ENCODE data around the gene ATP10A.

ATP10A gene

GRCh38 chr15:25715536-25716413 lies 147.4 kb downstream of the ATP10A start:
- no peak overlapping the region for H3K27ac Mint-ChIP-seq
- H3K4me3 Mint-ChIP-seq = no peak overlapping the region
- H3K27me3 Mint-ChIP-seq = peaks cover 2% of the 10 kb centered on the region
- no peaks in the 10 kb centered on the region for H3K9me3 Mint-ChIP-seq
- intact Hi-C loops (cut with micrococcal nuclease) = no loop called here
- peaks cover 9% of the 10 kb centered on the region for H3K4me1 Mint-ChIP-seq (ENCODE audit: low read depth)
- H3K36me3 Mint-ChIP-seq (ENCODE audit: low read depth) = peaks cover 22% of the 10 kb centered on the region

DNA sequence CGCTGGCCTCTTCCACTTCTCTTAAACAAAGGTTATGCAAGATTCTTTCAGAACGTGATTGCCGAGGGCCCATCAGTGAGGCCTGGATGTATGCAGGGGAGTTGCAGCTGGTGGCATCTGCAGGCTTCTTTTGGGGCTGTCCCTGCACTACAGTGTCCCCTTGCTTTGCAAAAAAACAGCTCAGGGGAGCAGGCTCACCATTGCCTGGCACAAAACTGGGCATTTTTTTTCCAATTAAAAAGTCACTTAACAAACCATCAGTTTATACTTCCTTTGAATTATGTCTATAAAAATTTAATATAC lies 148.6 kb downstream of the ATP10A start:
- Mint-ChIP-seq H3K4me1 (ENCODE audit: low read depth) (peaks cover 9% of the 10 kb centered on the region), H3K27me3 (peaks cover 2% of the 10 kb centered on the region), H3K27ac (no peak overlapping the region), H3K4me3 (no peak overlapping the region), H3K36me3 (ENCODE audit: low read depth) (peaks cover 19% of the 10 kb centered on the region), H3K9me3 (no peaks in the 10 kb centered on the region)
- intact Hi-C loops (cut with micrococcal nuclease) = no loop called here

DNA sequence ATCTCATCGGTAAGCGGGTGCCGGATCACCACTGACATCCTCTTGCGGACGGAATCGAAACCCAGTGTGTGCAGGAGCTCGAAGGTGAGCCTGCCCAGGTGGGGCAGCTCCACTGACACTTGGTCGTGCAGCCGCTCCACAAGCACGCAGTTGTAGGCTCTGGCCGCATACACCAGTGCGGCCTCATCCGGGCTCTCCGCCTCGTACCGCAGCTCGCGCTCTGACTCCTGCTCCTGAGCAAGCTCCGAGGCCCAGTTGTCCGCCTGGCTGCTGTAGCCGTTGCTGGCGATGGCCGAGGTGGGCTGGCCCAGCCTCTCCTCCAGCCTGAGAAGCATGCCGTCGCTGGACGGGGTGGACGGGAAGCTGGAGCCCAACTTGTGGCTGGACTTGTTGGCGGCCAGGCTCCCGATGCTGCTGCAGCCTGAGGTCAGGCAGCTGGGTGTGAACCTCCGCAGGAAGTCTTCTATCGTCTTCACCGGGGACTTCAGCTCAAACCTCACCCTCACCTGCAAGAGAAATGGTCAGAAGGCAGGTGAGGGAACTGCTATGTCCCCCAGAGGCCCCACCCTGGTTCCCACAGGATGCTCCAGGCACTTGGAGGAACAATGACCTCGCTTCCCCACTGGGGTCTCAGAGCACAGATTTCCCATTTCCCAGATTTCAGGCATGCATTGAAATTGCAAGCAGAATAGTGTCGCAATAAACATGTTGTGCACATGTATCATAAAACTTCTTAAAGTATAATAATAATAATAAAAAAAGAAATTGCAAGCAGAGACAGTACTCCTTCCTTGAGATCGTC lies 149.2 kb downstream of the ATP10A start:
- Mint-ChIP-seq H3K9me3 (no peaks in the 10 kb centered on the region), H3K36me3 (ENCODE audit: low read depth) (peaks cover 19% of the 10 kb centered on the region), H3K4me3 (no peak overlapping the region), H3K27ac (no peak overlapping the region), H3K27me3 (peaks cover 2% of the 10 kb centered on the region), H3K4me1 (ENCODE audit: low read depth) (peaks cover 9% of the 10 kb centered on the region)
- intact Hi-C loops (cut with micrococcal nuclease) = no loop called here

DNA sequence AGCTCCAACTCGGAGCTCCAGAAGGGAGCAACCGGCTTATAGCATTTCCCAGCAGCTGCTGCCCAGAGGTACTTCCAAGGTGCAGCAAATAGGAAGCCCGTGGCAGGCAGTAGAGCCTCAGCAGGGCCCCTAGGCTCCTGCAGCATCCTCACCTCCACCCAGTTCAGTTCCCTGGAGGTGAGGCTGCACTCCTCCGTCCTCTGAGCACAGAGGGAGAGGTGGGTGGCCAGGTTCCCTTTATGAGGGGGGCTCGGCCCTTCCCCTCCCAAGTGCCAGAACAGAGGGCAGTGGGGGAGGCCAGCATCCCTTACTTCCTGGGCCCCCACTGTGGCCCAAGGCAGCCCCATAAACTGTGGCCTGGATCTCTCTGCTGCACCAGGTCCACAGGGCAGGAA lies 150.2 kb downstream of the ATP10A start:
- H3K4me1 Mint-ChIP-seq (ENCODE audit: low read depth) = peaks cover 4% of the 10 kb centered on the region
- no peak overlapping the region for H3K4me3 Mint-ChIP-seq
- H3K36me3 Mint-ChIP-seq (ENCODE audit: low read depth) = peaks cover 19% of the 10 kb centered on the region
- intact Hi-C loops (cut with micrococcal nuclease) = no loop called here
- no peak overlapping the region for H3K27ac Mint-ChIP-seq
- no peaks in the 10 kb centered on the region for H3K27me3 Mint-ChIP-seq
- no peaks in the 10 kb centered on the region for H3K9me3 Mint-ChIP-seq

- Mint-ChIP-seq H3K27me3 (no peaks in the 10 kb centered on the region), H3K4me1 (ENCODE audit: low read depth) (no peaks in the 10 kb centered on the region), H3K9me3 (no peaks in the 10 kb centered on the region), H3K27ac (no peak overlapping the region), H3K4me3 (no peak overlapping the region), H3K36me3 (ENCODE audit: low read depth) (peaks cover 19% of the 10 kb centered on the region)
- intact Hi-C loops (cut with micrococcal nuclease) = no loop called here
Observed at GRCh38 chr15:25712192-25712960, 150.8 kb downstream of the ATP10A start.

DNA sequence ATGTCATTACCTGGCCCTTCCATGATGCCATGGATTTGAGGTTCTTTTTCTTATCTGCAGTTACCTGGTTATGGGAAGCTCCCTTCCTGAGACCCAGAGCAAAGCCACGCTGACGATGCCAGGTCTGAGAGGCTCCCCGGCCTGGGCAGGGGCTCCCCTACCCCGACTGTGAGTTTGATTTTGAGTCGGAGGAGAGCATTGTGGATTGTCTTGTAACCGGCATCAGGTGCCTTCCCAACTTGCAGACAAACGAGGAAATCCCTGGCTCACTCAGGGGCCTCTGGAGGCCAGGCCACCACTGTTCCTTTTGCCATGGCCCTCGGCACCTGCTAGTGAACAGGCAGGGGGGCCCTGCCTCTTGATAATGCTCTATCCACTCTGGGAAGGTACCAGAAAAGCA lies 151.4 kb downstream of the ATP10A start:
- Mint-ChIP-seq H3K27ac (no peak overlapping the region), H3K9me3 (no peaks in the 10 kb centered on the region), H3K4me1 (ENCODE audit: low read depth) (no peaks in the 10 kb centered on the region), H3K4me3 (no peak overlapping the region), H3K27me3 (no peaks in the 10 kb centered on the region), H3K36me3 (ENCODE audit: low read depth) (peaks cover 19% of the 10 kb centered on the region)
- intact Hi-C loops (cut with micrococcal nuclease) = no loop called here

DNA sequence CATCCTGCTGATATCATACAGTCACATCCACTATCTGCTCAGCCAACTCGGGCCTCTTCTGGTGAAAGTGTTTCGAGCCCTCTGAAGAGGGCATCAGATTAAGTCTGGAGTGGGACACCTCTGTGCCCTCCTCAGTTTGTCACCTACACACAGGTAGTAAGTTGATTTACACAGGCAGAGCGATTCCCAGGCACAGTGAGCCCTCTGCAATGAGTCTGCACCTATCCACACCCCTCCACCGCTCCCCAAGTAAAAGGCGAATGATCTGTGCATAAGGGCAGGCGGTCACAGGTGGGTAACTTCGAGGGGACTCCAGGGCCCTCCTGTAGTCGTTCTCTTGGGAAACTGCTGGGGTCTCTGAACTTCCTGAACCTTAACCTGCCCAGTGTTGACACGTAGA lies 152.0 kb downstream of the ATP10A start:
- peaks cover 19% of the 10 kb centered on the region for H3K36me3 Mint-ChIP-seq (ENCODE audit: low read depth)
- H3K9me3 Mint-ChIP-seq = no peaks in the 10 kb centered on the region
- H3K4me3 Mint-ChIP-seq = no peak overlapping the region
- no peaks in the 10 kb centered on the region for H3K4me1 Mint-ChIP-seq (ENCODE audit: low read depth)
- H3K27me3 Mint-ChIP-seq = no peaks in the 10 kb centered on the region
- intact Hi-C loops (cut with micrococcal nuclease) = no loop called here
- H3K27ac Mint-ChIP-seq = no peak overlapping the region

DNA sequence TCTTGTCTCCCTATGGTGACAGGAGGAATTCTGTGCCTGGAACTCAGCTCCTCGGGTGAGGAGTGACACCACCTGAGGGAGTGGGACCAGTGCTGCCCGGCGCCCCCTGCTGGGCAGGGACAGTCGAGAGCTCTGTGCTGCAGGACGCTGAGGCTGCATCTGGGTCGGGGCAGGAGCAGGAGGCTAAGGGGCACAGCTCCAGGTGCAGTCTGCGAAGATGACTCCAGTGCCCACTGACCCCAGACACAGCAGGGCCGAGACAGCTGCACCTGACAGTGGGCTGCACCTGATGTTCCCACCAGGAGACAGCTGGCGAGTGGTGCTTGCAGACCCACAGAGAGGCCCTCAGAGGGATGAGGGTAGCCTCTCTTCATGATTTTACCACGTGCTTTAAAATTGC lies 152.9 kb downstream of the ATP10A start:
- no peak overlapping the region for H3K4me3 Mint-ChIP-seq
- no peak overlapping the region for H3K27ac Mint-ChIP-seq
- peaks cover 19% of the 10 kb centered on the region for H3K36me3 Mint-ChIP-seq (ENCODE audit: low read depth)
- no peaks in the 10 kb centered on the region for H3K4me1 Mint-ChIP-seq (ENCODE audit: low read depth)
- intact Hi-C loops (cut with micrococcal nuclease) = no loop called here
- H3K27me3 Mint-ChIP-seq = no peaks in the 10 kb centered on the region
- no peaks in the 10 kb centered on the region for H3K9me3 Mint-ChIP-seq

DNA sequence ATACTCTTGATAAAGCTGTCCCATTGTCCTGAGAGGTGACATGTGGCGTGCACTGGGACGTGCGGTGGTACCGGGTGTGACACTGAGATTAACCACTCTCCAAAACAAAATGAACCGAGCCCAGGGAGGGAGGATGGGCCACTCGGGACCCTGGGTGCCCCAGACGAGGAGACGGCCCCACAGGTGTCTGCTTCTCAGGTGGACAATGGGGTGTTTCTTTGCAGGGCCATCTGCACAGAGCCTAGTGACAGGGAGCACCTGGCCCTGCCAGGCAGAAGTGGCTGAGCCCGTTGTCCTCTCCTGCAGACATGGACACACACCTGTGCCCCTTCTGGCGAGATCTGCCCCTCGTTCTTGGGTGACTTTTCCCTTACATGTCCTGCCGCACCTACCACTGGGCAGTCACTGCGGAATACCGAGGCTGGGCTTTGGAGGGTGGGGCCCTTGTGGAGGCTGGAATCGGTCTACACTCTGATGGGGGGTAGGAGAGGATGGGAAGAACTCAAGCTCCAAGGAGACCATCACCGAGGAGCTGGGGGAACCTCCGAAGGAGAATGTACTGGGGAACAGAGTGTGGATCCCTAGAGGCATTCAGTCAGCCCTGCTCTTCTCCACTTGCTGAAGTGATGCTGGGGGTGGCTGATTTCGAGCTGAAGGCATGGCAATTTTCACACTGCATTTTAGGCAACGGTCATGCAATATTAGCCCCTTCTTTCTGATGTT lies 153.5 kb downstream of the ATP10A start:
- no peaks in the 10 kb centered on the region for H3K4me1 Mint-ChIP-seq (ENCODE audit: low read depth)
- H3K36me3 Mint-ChIP-seq (ENCODE audit: low read depth) = peaks cover 19% of the 10 kb centered on the region
- intact Hi-C loops (cut with micrococcal nuclease) = no loop called here
- H3K9me3 Mint-ChIP-seq = no peaks in the 10 kb centered on the region
- H3K4me3 Mint-ChIP-seq = no peak overlapping the region
- no peaks in the 10 kb centered on the region for H3K27me3 Mint-ChIP-seq
- H3K27ac Mint-ChIP-seq = no peak overlapping the region

DNA sequence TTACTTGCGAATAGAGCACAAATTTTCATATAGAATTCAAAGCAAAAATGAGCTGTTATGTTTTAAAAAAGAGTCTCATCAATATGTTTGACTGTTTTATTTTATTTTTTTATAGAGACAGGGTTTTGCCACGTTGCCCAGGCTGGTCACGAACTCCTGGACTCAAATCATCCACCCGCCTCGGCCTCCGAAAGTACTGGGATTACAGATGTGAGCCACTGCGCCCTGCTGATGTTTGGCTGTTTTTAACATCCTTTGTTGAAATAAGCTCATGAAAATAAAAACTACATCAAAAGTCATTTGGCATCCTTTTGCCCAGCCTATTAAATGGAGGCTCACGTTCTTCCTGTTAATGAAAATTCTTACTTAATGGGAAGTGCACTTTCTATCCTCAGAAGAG lies 154.7 kb downstream of the ATP10A start:
- no peaks in the 10 kb centered on the region for H3K9me3 Mint-ChIP-seq
- intact Hi-C loops (cut with micrococcal nuclease) = no loop called here
- no peak overlapping the region for H3K4me3 Mint-ChIP-seq
- H3K27ac Mint-ChIP-seq = no peak overlapping the region
- no peaks in the 10 kb centered on the region for H3K4me1 Mint-ChIP-seq (ENCODE audit: low read depth)
- peaks cover 12% of the 10 kb centered on the region for H3K36me3 Mint-ChIP-seq (ENCODE audit: low read depth)
- H3K27me3 Mint-ChIP-seq = no peaks in the 10 kb centered on the region

- Mint-ChIP-seq H3K9me3 (no peaks in the 10 kb centered on the region), H3K27ac (no peak overlapping the region), H3K27me3 (no peaks in the 10 kb centered on the region), H3K36me3 (ENCODE audit: low read depth) (peaks cover 11% of the 10 kb centered on the region), H3K4me3 (no peak overlapping the region), H3K4me1 (ENCODE audit: low read depth) (no peaks in the 10 kb centered on the region)
- intact Hi-C loops (cut with micrococcal nuclease) = no loop called here
Observed at GRCh38 chr15:25707656-25708365, 155.3 kb downstream of the ATP10A start.

DNA sequence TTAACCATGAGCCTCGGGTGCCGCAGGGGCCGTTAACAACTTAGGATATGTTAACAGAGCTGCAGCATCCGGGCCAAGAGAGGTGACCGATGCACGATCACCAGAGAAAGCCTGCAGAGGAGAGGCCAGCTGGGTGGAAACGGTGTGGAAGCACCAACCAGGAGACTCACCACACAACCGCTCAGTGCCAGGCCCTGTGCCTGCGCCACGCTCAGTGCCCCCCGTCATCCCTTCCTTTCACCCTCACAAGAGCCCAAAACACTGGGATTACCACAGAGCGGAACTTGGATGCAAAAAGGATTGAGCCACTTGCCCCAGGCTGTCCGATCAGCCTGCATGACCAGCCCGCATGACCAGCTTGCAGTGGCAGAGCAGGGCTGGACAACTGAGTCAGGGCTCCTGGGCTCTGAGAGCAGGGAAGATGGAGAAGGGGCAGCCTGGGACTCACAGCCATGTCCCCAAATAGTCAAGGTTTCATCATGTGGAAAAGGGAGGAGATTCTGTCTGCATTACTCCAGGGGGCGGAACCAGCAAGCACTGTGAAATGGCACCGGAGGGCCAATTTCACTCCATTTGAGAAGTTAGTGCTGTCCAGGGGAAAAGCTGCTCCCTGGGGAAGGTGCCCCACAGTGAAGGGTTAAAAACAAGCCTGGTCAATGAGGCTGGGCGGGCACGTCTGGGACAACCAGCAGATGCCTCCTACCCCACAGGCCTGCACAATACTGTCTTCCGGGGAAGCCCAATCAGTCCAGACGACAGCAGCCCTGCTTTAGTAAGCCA lies 156.8 kb downstream of the ATP10A start:
- Mint-ChIP-seq H3K4me1 (ENCODE audit: low read depth) (no peaks in the 10 kb centered on the region), H3K36me3 (ENCODE audit: low read depth) (no peaks in the 10 kb centered on the region), H3K27ac (no peak overlapping the region), H3K27me3 (no peaks in the 10 kb centered on the region), H3K9me3 (no peaks in the 10 kb centered on the region), H3K4me3 (no peak overlapping the region)
- intact Hi-C loops (cut with micrococcal nuclease) = no loop called here

Data from dendritic cell treated with granulocyte-macrophage colony-stimulating factor and Interleukin-4, amounts not matched to agents 40 ng/mL and 50 ng/mL, for 4 days (primary cell).